K562 (cell line): ENCODE results near the gene PEX3. TPM values are rescaled to one million over a fixed set of nuclear protein-coding genes. Genes with fewer than 3 reads are reported as not detected.
A peak's percentile ranks its signal among the peaks of the same experiment; 100 is the strongest.

ENCODE experiments used
- ARHGAP35 ChIP-seq: fragments of 450-650 bp; IDR thresholded peaks from 2 replicates; pipeline ENCODE4 v1.6.1; 2018; ENCODE audit not compliant: partially characterized antibody
- BRD9 ChIP-seq: fragments of 450-650 bp; IDR thresholded peaks from 2 replicates; pipeline ENCODE4 v1.6.1; 2018; ENCODE audit warnings: low read depth; ENCODE audit not compliant: partially characterized antibody
- CAMTA2 ChIP-seq: fragments of 250-450 bp; sonication (Bioruptor Pico); conservative IDR thresholded peaks from 2 replicates; pipeline ENCODE4 v1.5.1; 2022
- CHD1 ChIP-seq: fragments of 200-600 bp; sonication (generic); IDR thresholded peaks from one replicate; pipeline ENCODE4 v1.6.1; 2012; ENCODE audit warnings: mild to moderate bottlenecking, moderate library complexity, low read length, inconsistent platforms
- HBP1 ChIP-seq: fragments of 450-650 bp; formaldehyde crosslinking; IDR thresholded peaks from 2 replicates; pipeline ENCODE4 v1.4.0; 2022; ENCODE audit warnings: missing genetic modification characterization
- HMG20A ChIP-seq: fragments of 450-650 bp; formaldehyde crosslinking; conservative IDR thresholded peaks from 2 replicates; pipeline ENCODE4 v1.4.0; 2020; ENCODE audit warnings: mild to moderate bottlenecking, mixed read lengths
- MBD2 ChIP-seq: sonication (generic); IDR thresholded peaks from 2 replicates; pipeline ENCODE4 v1.6.1; 2016; ENCODE audit warnings: low read depth, borderline replicate concordance
- NFYB ChIP-seq: IDR thresholded peaks from 2 replicates; pipeline ENCODE4 v1.6.1; 2011; ENCODE audit warnings: mild to moderate bottlenecking, moderate library complexity; ENCODE audit not compliant: insufficient read length; ENCODE audit errors: extremely low read depth
- POLR2AphosphoS5 ChIP-seq: IDR thresholded peaks from 2 replicates; pipeline ENCODE4 v1.6.1; 2011; ENCODE audit warnings: mild to moderate bottlenecking, low read depth, low read length, moderate library complexity; ENCODE audit not compliant: control insufficient read depth, insufficient read depth
- POLR3G ChIP-seq: IDR thresholded peaks from 2 replicates; pipeline ENCODE4 v1.6.1; 2011; ENCODE audit not compliant: insufficient read length, insufficient replicate concordance; ENCODE audit errors: extremely low read depth
- RB1 ChIP-seq: fragments of 450-650 bp; IDR thresholded peaks from 2 replicates; pipeline ENCODE4 v1.6.1; 2017; ENCODE audit warnings: low read depth, mild to moderate bottlenecking
- SP1 ChIP-seq: sonication (generic); formaldehyde crosslinking; IDR thresholded peaks from 2 replicates; pipeline ENCODE4 v1.8.1; 2022; ENCODE audit warnings: mild to moderate bottlenecking, missing genetic modification reagents
- TBL1XR1 ChIP-seq, 2 experiments: IDR thresholded peaks; 2 replicates each; pipeline ENCODE4 v1.6.1; 2012; ENCODE audit warnings: improper control_type of control experiment in 2 of 2, low read length in 2 of 2, mild to moderate bottlenecking in 1 of 2
- TBP ChIP-seq: optimal IDR thresholded peaks from 2 replicates; pipeline ENCODE3; 2011; ENCODE audit warnings: low read depth, low read length, improper control_type of control experiment
- TSC22D4 ChIP-seq: fragments of 450-650 bp; IDR thresholded peaks from 2 replicates; pipeline ENCODE4 v1.6.1; 2016; ENCODE audit warnings: missing genetic modification characterization, missing biosample characterization, control low read depth
- YBX1 ChIP-seq: fragments of 450-650 bp; IDR thresholded peaks from 2 replicates; pipeline ENCODE4 v1.7.1; 2016; ENCODE audit warnings: mild to moderate bottlenecking
- ZKSCAN1 ChIP-seq: fragments of 150-350 bp; IDR thresholded peaks from 2 replicates; pipeline ENCODE4 v1.6.1; 2016; ENCODE audit warnings: low read depth, low read length
- ZNF133 ChIP-seq: fragments of 250-450 bp; sonication (Bioruptor Pico); IDR thresholded peaks from 2 replicates; pipeline ENCODE4 v1.4.0; 2020; ENCODE audit warnings: mild to moderate bottlenecking
- ZNF449 ChIP-seq: fragments of 250-450 bp; sonication (Bioruptor Pico); IDR thresholded peaks from 2 replicates; pipeline ENCODE4 v1.8.0; 2022; ENCODE audit warnings: moderate library complexity, mild to moderate bottlenecking, inconsistent platforms
- ZNF551 ChIP-seq: fragments of 250-450 bp; sonication (Bioruptor Pico); IDR thresholded peaks from 2 replicates; pipeline ENCODE4 v1.5.0; 2021; ENCODE audit warnings: mild to moderate bottlenecking, moderate library complexity
- ZNF561 ChIP-seq: fragments of 450-650 bp; formaldehyde crosslinking; conservative IDR thresholded peaks from 2 replicates; pipeline ENCODE4 v1.4.0; 2020; ENCODE audit warnings: mild to moderate bottlenecking, moderate library complexity
- polyA plus RNA-seq, 8 experiments: library from polyadenylated mRNA; depleted of rRNA in 4 of 8; stranded (reverse) in 5 of 8; unstranded in 3 of 8; fragments of >200 nt; fragmentation: Nextera tagmentation in 2 of 8; fragmentation: Illumina TruSeq in 1 of 8; extraction: Ambion mirVana in 2 of 8; extraction: Trizol in 1 of 8; gene quantifications; 2 replicates each; pipeline versions ENCODE4 v1.2.1 to v1.2.3, GENCODE V29; 2011 to 2014; ENCODE audit warnings: inconsistent platforms in 1 of 8, missing spikeins in 1 of 8
- total RNA-seq, 7 experiments: library from RNA; depleted of rRNA in 6 of 7; stranded (reverse); fragments of >200 nt in 6 of 7; fragmentation: Illumina TruSeq in 2 of 7; extraction: Trizol in 2 of 7; gene quantifications; 2 replicates each; pipeline versions ENCODE4 v1.2.1 to v1.2.3, GENCODE V29; 2011 to 2021; ENCODE audit warnings: low replicate concordance in 1 of 7
- TF ChIP-seq, protein P1 (sequence below): fragments of 250-450 bp; sonication (Bioruptor Pico); IDR thresholded peaks from 2 replicates; pipeline ENCODE4 v1.8.0; 2022; ENCODE audit warnings: moderate library complexity, mild to moderate bottlenecking, inconsistent platforms
- TF ChIP-seq, protein P2 (sequence below): fragments of 150-350 bp; conservative IDR thresholded peaks from 2 replicates; pipeline ENCODE4 v1.6.1; 2014; ENCODE audit warnings: low read length

Gene PEX3
- total and polyA plus RNA-seq, 9 of the 15 experiments (the other 6 are each of a cell fraction or from before 2014, with no cell fraction given) = 17.3 to 69.6 (median 32.7) TPM

DNA sequence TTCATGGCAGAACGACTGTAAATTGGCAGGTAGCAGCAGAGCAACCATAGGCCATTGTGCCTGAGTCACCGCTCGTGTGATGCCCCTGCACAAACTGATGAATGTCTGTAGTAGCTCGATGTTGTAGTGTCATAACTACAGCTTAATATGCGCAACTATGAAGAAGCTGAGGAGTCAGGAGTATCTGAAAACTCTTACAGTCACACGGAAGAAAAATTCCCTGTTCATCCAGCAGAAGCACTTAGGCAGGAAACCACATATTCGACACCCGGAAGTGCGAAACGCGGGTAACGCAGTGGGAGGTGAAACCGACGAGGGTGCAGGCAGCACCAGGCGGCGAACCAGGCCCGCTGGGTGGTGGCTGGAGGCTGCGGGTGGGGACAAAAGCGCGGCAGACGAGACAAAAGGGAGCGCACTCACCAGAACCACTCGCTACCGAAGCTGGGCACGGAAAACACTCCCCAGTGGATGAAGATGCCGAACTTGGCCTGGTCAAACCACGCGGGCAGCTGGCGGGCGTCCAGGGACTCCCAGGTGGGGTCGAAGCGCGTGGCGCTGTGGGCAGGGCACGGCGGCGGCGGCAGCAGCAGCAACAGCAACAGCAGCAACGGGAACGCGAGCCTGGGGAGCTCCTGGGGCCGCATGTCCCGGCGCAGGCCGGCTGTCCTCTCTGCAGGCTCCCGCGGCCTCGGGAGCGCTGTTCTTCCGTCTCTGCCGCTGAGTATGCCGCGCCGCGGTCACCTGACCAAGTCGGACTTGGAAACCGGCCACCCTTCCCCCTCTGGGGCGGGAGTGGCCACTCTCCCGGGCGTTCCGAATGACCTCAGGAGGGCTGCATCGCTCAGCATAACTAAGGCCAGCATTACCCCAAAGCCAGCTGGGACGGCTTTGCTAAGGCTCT, 60.6 kb downstream of the PEX3 start, which contains the start of gene FUCA2 (continued):
- TF ChIP-seq TBL1XR1 (IDR thresholded peaks at IDR 0.05; ENCODE audit: low read length in 2 of 2) (peak in 1 of 2 experiments; percentile 48; a peak in 1 of 4 replicates), TSC22D4 (tag) (no peak), POLR2AphosphoS5 (peak; percentile 86), ZNF551 (CRISPR knock-in tag) (no peak), NFYB (no peak), SP1 (CRISPR knock-in tag) (peak; percentile 47; the same call in 1 of the 2 replicates), BRD9 (peak; percentile 29), ARHGAP35 (no peak), RB1 (peak; percentile 70; the same call in 1 of the 2 replicates), ZNF561 (CRISPR knock-in tag) (no peak), POLR3G (no peak), ZNF449 (CRISPR knock-in tag) (no peak), MBD2 (peak; percentile 60; the same call in 1 of the 2 replicates), YBX1 (no peak), HBP1 (CRISPR knock-in tag) (0 out of 2 replicates have a peak, but pooled peaks have one; percentile 68), ZKSCAN1 (no peak), CAMTA2 (peak; percentile 90; the same call in 1 of the 2 replicates), TBP (peak; percentile 90), CHD1 (no peak), ZNF133 (peak; percentile 55; the same call in 1 of the 2 replicates), HMG20A (CRISPR knock-in tag) (no peak)
- TF ChIP-seq, protein P1, sequence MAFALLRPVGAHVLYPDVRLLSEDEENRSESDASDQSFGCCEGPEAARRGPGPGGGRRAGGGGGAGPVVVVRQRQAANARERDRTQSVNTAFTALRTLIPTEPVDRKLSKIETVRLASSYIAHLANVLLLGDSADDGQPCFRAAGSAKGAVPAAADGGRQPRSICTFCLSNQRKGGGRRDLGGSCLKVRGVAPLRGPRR (CRISPR knock-in tag) = no peak
- TF ChIP-seq, protein P2, sequence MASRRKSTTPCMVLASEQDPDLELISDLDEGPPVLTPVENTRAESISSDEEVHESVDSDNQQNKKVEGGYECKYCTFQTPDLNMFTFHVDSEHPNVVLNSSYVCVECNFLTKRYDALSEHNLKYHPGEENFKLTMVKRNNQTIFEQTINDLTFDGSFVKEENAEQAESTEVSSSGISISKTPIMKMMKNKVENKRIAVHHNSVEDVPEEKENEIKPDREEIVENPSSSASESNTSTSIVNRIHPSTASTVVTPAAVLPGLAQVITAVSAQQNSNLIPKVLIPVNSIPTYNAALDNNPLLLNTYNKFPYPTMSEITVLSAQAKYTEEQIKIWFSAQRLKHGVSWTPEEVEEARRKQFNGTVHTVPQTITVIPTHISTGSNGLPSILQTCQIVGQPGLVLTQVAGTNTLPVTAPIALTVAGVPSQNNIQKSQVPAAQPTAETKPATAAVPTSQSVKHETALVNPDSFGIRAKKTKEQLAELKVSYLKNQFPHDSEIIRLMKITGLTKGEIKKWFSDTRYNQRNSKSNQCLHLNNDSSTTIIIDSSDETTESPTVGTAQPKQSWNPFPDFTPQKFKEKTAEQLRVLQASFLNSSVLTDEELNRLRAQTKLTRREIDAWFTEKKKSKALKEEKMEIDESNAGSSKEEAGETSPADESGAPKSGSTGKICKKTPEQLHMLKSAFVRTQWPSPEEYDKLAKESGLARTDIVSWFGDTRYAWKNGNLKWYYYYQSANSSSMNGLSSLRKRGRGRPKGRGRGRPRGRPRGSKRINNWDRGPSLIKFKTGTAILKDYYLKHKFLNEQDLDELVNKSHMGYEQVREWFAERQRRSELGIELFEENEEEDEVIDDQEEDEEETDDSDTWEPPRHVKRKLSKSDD = no peak
